Heart left ventricle (tissue), 13 donors: Measurements from ENCODE around the gene ARF1.

ENCODE experiments used
- CTCF ChIP-seq, 12 donors: fragments of 200-600 bp; sonication (generic) in 4 of 12; IDR thresholded peaks; one replicate each; pipeline versions ENCODE4 v1.5.0 to v1.8.0; 2018 to 2022; ENCODE audit warnings: antibody characterized with exemption in 12 of 12, mild to moderate bottlenecking in 5 of 12
- POLR2A ChIP-seq, 2 donors: fragments of 450-650 bp; IDR thresholded peaks; one replicate each; pipeline ENCODE4 v1.6.1; 2017; ENCODE audit warnings: antibody characterized with exemption in 2 of 2, mild to moderate bottlenecking in 2 of 2, moderate library complexity in 2 of 2
- donor health status: ischemic (EF 13 %, LVEDD 7.1; RV severe dilation, severe dysfunction).
- donor health status: DM: no; HTN: yes; CAD: no.
- donor health status: DM: no; HTN: no; CAD: no.
- donor health status: ischemic (EF 25% LVEDD 6.9; RV normal size, moderate dysfunction).
- donor health status: ischemic (EF 25% LVEDD 5.7; RV mildly dilated, moderate dysfunction).
- donor health status: ischemic (EF 35%, LVEDD 5.7; RV mildly dilated, moderate dysfunction).
- donor health status: nonischemic (EF 11% LVEDD 7.7; RV severe dilation, severe dysfunction).
- donor health status: DM: yes; HTN: yes; CAD: no.
- donor health status: PGD.
- donor health status: ischemic (EF 29% LVEDD 5.4; RV normal size, mild dysfunction).
- donor health status: nonischemic (EF 23%, LVEDD 6.1; RV moderate dilation, normal function).

- TF ChIP-seq CTCF (IDR thresholded peaks at IDR 0.05) (no peak), POLR2A (IDR thresholded peaks at IDR 0.05) (no peak)
Measured at GRCh38 chr1:228089519-228090380, 7.2 kb downstream of the ARF1 start.
